Stimulated activated CD8-positive, alpha-beta memory T cell treated with anti-CD3 and anti-CD28 coated beads, Interleukin-4, amount 100 ng/mL, for 24 hours (primary cell): ENCODE data around the gene C10orf53.
"Not testable (repeated sequence)": the region's sequence is repeated elsewhere in the genome, so short reads cannot be mapped to it uniquely, and the experiment has no call there.

Source experiments
- DNase-seq: peaks from one replicate; pipeline ENCODE4 v3.0.0-alpha.2; 2020; ENCODE audit warnings: low read depth

C10orf53 gene

DNA sequence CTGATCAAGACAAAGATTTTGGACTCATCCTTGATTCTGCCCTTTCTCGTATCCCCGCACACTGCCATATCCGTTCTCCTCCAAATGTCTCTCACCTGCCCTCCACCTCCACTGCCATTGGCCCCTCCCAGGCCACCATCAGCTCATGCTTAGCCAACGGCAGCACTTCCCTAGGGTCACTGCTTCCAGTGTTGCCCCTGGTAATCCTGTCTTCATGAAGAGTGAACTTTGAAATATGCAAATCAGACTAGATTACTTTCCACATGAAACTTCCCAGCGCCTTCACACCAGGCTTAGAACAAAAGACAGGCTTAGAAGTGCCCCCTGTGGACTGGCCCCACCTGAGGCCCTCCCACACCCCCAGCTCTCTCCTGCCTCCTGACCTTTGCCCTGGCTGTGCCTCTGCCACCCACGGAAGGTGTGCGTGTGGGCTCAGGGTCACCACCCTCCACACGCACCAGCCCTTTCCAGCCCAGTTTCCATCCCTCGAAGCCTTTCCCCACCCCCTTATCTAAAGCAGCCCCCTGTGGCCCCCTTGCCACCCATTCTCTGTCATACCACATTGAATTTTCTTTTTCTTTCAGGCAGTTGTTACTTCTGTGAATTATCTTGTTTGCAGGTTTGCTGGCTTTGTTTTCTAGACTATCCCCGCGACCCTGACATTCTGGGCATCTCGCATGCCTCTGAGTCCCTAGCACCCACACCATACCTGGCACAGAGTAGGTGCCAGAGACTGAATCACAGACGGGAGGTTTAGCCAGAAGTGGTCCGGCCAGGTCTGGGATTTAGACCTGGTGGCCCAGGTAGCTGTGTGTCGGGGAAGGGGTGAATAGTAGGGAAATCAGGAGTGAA, 26.8 kb upstream of the C10orf53 start:
- DNase-seq: no peak

- DNase-seq: no peak
Observed at GRCh38 chr10:49653273-49653929, 26.1 kb upstream of the C10orf53 start.

- no peak for DNase-seq
Observed at GRCh38 chr10:49654036-49654693, 25.3 kb upstream of the C10orf53 start.

- DNase-seq: no peak
Observed at GRCh38 chr10:49655099-49655498, 24.4 kb upstream of the C10orf53 start.

DNA sequence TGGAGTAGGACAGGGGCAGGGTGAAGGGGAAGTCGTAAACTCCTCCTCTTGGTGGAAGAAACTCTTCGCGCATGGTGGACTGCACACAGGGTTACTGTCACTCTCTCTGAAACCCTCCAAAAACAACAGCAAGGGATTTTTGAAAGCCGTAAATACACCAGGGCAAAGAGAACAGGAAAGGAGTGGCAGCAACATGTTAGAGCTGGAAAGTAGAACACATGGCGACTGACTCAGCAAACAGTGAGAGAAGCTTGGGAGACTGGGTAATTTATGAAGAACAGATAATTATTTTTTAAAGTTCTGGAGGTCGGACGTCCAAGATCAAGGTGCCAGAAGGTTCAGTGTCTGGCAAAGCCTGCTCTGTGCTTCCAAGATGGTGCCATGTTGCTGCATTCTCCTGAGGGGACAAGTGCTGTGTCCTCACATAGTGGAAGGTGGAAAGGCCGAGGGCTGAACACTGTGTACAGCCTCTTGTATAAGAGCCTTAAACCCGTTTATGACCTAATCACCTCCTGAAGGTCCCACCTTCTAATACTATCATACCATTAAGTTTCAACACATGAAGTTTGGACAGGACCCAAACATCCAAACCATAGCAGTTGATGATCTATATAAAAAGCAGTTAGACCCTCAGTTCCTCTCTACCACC, 22.5 kb upstream of the C10orf53 start:
- DNase-seq: no peak

DNA sequence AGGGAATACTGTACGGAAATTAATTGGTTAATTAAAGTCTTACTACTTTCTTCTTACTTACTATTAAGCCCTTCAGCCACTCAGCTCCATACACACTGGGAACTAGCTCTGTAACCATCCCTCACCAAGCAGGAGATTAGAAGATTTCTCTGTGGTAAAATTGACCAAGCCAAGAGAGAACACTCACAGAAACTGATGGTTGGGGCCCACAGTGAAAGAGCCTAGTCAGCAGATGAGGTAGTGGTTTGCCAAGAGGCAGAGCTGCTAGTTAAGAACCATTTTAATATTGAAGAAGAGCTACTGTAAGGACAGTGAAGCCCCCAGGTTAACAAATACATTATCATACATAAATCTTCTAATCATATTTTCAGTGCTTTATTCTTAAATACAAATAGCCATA, 21.8 kb upstream of the C10orf53 start:
- no peak for DNase-seq

GRCh38 chr10:49661140-49661856, 18.2 kb upstream of the C10orf53 start:
- DNase-seq: no peak

GRCh38 chr10:49662169-49662830, 17.2 kb upstream of the C10orf53 start:
- no peak for DNase-seq

GRCh38 chr10:49663596-49663995, 15.9 kb upstream of the C10orf53 start:
- DNase-seq: no peak

- DNase-seq: no peak
Observed at GRCh38 chr10:49664006-49664841, 15.2 kb upstream of the C10orf53 start.

DNA sequence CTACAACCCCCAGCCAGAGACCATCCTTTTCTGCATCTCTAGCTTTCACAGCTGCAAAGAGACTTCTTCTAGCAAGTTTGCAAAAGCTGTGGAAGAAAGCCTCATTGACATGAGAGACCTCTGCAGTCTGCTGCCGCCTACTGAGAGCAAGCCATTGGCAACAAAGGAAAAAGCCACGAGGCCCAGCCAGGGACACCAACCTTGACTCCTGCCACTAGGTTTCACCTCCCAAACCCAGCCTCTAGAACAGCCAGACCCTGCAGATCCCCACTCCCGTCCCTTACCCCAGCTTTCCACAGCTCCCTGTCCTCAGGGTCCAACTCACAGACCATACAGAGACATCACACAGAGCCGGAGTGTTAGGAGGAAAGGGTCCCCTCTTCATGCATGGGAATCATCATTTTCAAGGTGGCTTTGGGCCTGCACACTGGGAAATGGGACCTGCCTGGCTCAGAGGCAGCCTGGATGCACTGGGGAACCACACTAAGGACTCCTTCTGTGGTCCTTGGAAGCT, 14.6 kb upstream of the C10orf53 start:
- no peak for DNase-seq

- no peak for DNase-seq
Observed at GRCh38 chr10:49666054-49666615, 13.3 kb upstream of the C10orf53 start.

- DNase-seq: no peak
Observed at GRCh38 chr10:49666685-49667084, 12.8 kb upstream of the C10orf53 start.

GRCh38 chr10:49667991-49668390, 11.5 kb upstream of the C10orf53 start:
- no peak for DNase-seq

- DNase-seq: no peak
Observed at GRCh38 chr10:49668684-49669083, 10.8 kb upstream of the C10orf53 start.

DNA sequence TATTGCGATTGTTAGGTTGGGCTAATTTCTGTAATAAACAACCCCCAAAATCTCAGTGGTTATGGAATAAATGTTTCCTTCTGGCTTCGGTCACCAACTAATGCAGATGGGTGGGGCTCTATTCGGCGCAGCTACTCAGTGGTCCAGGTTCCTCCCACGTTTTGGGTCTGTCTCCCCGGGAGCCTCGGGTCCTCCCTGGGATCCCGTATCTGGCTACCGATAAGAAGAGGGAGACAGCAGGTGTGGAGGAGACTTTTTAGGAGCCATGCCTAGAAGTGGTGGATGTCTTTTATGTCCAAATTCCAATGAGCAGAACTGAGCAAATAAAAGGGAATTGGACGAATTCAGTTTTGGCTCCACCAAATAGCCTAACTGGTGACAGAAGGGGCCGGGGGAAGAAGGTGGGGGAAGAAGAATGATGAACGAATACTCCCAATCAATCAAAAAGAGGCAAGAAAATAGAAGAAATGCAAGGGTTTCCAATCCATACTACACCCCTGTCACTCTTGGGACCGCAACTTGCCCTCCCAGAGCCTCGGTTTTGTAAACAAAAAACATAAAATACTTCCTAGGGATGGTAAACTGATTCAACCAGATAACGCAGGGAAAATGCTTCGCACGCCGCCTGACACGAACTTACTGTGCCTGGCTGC, 498 bp upstream of the C10orf53 start:
- no peak for DNase-seq

DNA sequence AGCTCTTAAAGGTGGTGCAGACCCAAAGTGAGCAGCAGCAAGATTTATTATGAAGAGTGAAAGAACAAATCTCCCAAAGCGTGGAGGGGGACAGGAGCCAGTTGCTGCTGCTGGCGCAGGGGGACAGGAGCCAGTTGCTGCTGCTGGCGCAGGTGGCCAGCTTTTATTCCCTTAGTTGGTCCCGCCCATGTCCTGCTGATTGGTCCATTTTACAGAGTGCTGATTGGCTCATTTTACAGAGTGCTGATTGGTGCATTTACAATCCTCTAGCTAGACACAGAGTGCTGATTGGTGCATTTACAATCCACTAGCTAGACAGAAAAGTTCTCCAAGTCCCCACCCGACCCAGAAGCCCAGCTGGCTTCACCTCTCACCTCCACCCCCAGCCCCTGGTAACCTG, 3.0 kb downstream of the C10orf53 start:
- DNase-seq: not testable (repeated sequence)

DNA sequence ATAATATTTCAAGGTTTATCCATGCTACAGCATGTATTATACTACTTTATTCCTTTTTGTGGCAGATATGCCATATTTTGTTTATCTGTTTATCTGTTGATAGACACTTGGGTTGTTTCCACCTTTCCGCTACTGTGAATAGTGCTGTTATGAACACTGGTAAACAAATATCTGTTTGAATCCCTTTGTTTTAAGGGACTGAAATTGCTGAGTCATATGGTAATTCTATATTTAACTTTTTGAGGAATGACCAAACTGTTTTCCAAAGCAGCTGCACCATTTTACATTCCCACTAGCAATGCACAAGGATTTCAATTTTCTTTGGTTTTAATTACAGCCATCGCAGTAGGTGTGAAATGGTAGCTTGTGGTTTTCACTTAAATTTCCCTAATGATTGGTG, 3.4 kb downstream of the C10orf53 start:
- no peak for DNase-seq

DNA sequence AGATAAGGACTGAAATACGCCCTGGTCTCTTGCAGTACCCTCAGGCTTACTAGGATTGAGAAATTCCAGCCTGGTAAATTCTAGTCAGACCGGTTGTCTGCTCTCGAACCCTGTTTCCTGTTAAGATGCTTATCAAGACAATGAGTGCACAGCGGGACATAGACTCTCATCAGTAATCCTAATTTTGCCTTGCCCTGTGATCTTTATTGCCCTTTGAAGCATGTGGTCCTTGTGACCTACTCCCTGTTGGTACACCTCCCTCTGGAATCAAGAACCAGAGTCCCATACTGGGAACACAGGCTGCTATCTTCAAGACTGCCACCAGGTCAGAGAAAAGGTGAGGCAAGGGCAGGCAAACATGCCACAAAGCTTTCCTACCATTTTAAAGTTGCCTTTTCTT, 7.2 kb downstream of the C10orf53 start:
- no peak for DNase-seq
